Lower lobe of right lung (tissue), 2 donors: ENCODE results near the gene TMEM175. TPM values are rescaled to one million over a fixed set of nuclear protein-coding genes. Genes with fewer than 3 reads are reported as not detected.
A peak's percentile ranks its signal among the peaks of the same experiment; 100 is the strongest.

Source experiments
- ATAC-seq, 2 donors: fragments of 200-7000 bp; cut with Tn5 transposase; one replicate each; pipeline ENCODE4 v1.9.1; 2020 to 2022; ENCODE audit warnings: mild to moderate bottlenecking in 2 of 2, moderate library complexity in 2 of 2
- DNase-seq: peaks from one replicate; pipeline ENCODE4 v3.0.0-alpha.2; 2020
- H3K27ac ChIP-seq: fragments of 200-600 bp; one replicate; pipeline ENCODE4 v1.8.0; 2022
- H3K27me3 ChIP-seq: fragments of 200-600 bp; one replicate; pipeline ENCODE4 v1.8.0; 2022; ENCODE audit warnings: low read depth
- H3K36me3 ChIP-seq: fragments of 200-600 bp; one replicate; pipeline ENCODE4 v1.8.0; 2022; ENCODE audit warnings: mild to moderate bottlenecking
- H3K4me1 ChIP-seq: fragments of 200-600 bp; one replicate; pipeline ENCODE4 v1.8.0; 2022
- H3K4me3 ChIP-seq: fragments of 200-600 bp; one replicate; pipeline ENCODE4 v1.8.0; 2022; ENCODE audit warnings: mild to moderate bottlenecking
- H3K9me3 ChIP-seq: fragments of 200-600 bp; one replicate; pipeline ENCODE4 v1.8.0; 2022
- CTCF ChIP-seq: fragments of 200-600 bp; IDR thresholded peaks from one replicate; pipeline ENCODE4 v1.8.0; 2022; ENCODE audit warnings: antibody characterized with exemption, mild to moderate bottlenecking
- intact Hi-C: fragments of 100-400 bp; cut with DNase I; formaldehyde crosslinking; loops from one replicate; pipeline ENCODE4 v1.11.0; 2022
- total RNA-seq: library from RNA; stranded (reverse); fragmentation: NEBNext Ultra II Directional; extraction: Animal tissue kit (Norgen Biotek cat#: 25700); gene quantifications from one replicate; pipeline ENCODE4 v1.2.1, GENCODE V29; 2021
- donor health status: DM: no; HTN: yes; CAD: no; lungs with severe emphysema.

TMEM175 gene
- total RNA-seq, 1 donor from 2014 or later, result 45.3 TPM

GRCh38 chr4:905485-906338 lies 26.5 kb upstream of the TMEM175 start:
- no peak for TF ChIP-seq CTCF
- H3K36me3 ChIP-seq, result peaks cover 59% of the 10 kb centered on the region
- DNase-seq, result no peak

DNA sequence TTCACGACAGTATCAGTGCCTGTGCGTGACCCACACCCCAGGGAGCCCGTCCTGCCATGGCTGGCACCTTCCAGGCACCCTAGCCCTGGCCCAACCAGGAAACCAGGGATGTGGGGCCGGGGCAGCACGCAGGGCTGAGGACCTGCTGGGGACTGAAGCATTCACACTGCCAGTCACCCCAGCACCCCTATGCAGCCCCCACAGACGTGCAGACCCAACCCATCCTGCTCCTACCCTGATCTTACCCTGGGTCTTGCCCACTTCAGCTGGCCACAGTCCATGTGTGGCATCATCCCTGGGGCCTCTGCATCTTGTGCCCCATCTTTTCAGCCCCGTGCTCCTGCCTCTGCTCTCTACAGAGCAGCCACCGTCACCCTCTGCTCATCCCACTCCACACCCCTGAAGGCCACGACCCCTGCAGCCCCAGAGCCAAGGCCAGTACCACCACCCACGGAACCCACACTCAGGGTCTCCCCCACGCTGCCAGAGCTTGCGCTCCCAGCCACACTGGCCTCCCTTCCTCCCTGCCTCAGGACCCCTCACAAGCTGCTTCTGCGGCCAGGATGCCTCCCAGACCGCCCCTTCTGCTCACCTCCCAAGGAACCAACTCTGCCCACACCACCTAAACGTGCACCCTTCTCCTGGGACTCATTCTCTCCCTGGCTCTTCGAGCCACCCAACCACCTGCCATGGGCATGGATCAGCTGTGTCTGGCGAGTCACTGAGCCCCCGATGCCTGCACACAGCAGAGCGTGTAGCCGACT lies 25.7 kb upstream of the TMEM175 start:
- no peak for TF ChIP-seq CTCF
- Histone ChIP-seq H3K4me1 (peaks cover 13% of the 10 kb centered on the region), H3K9me3 (no peaks in the 10 kb centered on the region), H3K36me3 (peaks cover 59% of the 10 kb centered on the region), H3K27me3 (no peaks in the 10 kb centered on the region), H3K27ac (no peak overlapping the region), H3K4me3 (no peak overlapping the region)
- intact Hi-C loops, result no loop called here
- no peak for ATAC-seq
- DNase-seq, result no peak

More at GRCh38 chr4:905485-906338, 26.5 kb upstream of the TMEM175 start:
- Histone ChIP-seq H3K9me3 (no peaks in the 10 kb centered on the region), H3K4me3 (no peak overlapping the region), H3K27ac (no peak overlapping the region), H3K4me1 (peaks cover 9% of the 10 kb centered on the region), H3K27me3 (no peaks in the 10 kb centered on the region)
- no peak for ATAC-seq
- intact Hi-C loops, result no loop called here

DNA sequence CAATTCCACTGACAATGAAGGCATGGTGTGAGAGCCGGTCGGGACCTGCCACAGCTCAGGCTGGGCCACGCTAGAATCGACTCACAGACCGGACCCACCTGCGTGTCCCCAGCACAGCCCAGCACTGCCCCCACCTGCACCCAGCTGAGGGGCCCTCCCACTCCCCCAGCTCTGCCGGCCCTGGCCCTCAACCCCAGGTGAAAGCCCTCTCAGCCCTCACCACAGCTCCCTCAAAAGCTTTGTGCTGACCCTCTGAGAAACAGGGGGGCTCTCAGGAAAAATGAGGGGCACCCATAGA lies 25.2 kb upstream of the TMEM175 start:
- Histone ChIP-seq H3K9me3 (no peaks in the 10 kb centered on the region), H3K4me3 (no peak overlapping the region), H3K27ac (peak overlapping the region; percentile 58), H3K36me3 (peaks cover 64% of the 10 kb centered on the region), H3K27me3 (no peaks in the 10 kb centered on the region), H3K4me1 (peaks cover 18% of the 10 kb centered on the region)
- no peak for TF ChIP-seq CTCF
- intact Hi-C loops, result no loop called here
- ATAC-seq (no peak), DNase-seq (no peak)

GRCh38 chr4:907691-908425 lies 24.4 kb upstream of the TMEM175 start:
- intact Hi-C loops, result no loop called here
- Histone ChIP-seq H3K4me1 (peaks cover 19% of the 10 kb centered on the region), H3K27me3 (no peaks in the 10 kb centered on the region), H3K27ac (peak overlapping the region; percentile 58), H3K9me3 (no peaks in the 10 kb centered on the region), H3K4me3 (no peak overlapping the region), H3K36me3 (peaks cover 64% of the 10 kb centered on the region)
- no peak for ATAC-seq
- no peak for DNase-seq
- no peak for TF ChIP-seq CTCF

GRCh38 chr4:909131-909571 lies 23.1 kb upstream of the TMEM175 start:
- no peak for DNase-seq
- H3K4me3 ChIP-seq, result no peak overlapping the region
- ATAC-seq, result no peak
- no peaks in the 10 kb centered on the region for H3K9me3 ChIP-seq
- H3K27ac ChIP-seq, result no peak overlapping the region
- TF ChIP-seq CTCF, result no peak
- H3K27me3 ChIP-seq, result no peaks in the 10 kb centered on the region
- intact Hi-C loops, result no loop called here
- H3K4me1 ChIP-seq, result peaks cover 25% of the 10 kb centered on the region
- H3K36me3 ChIP-seq, result peaks cover 58% of the 10 kb centered on the region
